Measurements from ENCODE around the gene AKT3.

The AKT3 gene

GRCh38 chr1:243642936-243643335 is 207.1 kb downstream of the AKT3 start:
- DNase-seq (ENCODE audit: low read depth), result no peak
- no peak overlapping the region for H3K4me3 ChIP-seq (ENCODE audit: low read depth, low read length)
- TF ChIP-seq CTCF (IDR thresholded peaks at IDR 0.05; ENCODE audit: insufficient read depth, low read depth, low read length, missing control alignments), result no peak

- DNase-seq (ENCODE audit: low read depth), result no peak
- H3K4me3 ChIP-seq (ENCODE audit: low read depth, low read length), result no peak overlapping the region
- TF ChIP-seq CTCF (IDR thresholded peaks at IDR 0.05; ENCODE audit: insufficient read depth, low read depth, low read length, missing control alignments), result no peak
These were observed 210.9 kb downstream of the AKT3 start for GRCh38 chr1:243639027-243639658.

GRCh38 chr1:243638186-243638585 is 211.9 kb downstream of the AKT3 start:
- TF ChIP-seq CTCF (IDR thresholded peaks at IDR 0.05; ENCODE audit: insufficient read depth, low read depth, low read length, missing control alignments), result no peak
- H3K4me3 ChIP-seq (ENCODE audit: low read depth, low read length), result no peak overlapping the region
- peak; percentile 2 for DNase-seq (ENCODE audit: low read depth)

GRCh38 chr1:243628476-243628907 is 221.6 kb downstream of the AKT3 start:
- TF ChIP-seq CTCF (IDR thresholded peaks at IDR 0.05; ENCODE audit: insufficient read depth, low read depth, low read length, missing control alignments), result no peak
- no peak for DNase-seq (ENCODE audit: low read depth)
- no peak overlapping the region for H3K4me3 ChIP-seq (ENCODE audit: low read depth, low read length)

- H3K4me3 ChIP-seq (ENCODE audit: low read depth, low read length), result no peak overlapping the region
- TF ChIP-seq CTCF (IDR thresholded peaks at IDR 0.05; ENCODE audit: insufficient read depth, low read depth, low read length, missing control alignments), result no peak
- no peak for DNase-seq (ENCODE audit: low read depth)
These were observed 226.2 kb downstream of the AKT3 start for GRCh38 chr1:243623841-243624240.

GRCh38 chr1:243621973-243622372 is 228.1 kb downstream of the AKT3 start:
- H3K4me3 ChIP-seq (ENCODE audit: low read depth, low read length), result no peak overlapping the region
- no peak for DNase-seq (ENCODE audit: low read depth)
- TF ChIP-seq CTCF (IDR thresholded peaks at IDR 0.05; ENCODE audit: insufficient read depth, low read depth, low read length, missing control alignments), result no peak

GRCh38 chr1:243620096-243620495 is 229.9 kb downstream of the AKT3 start:
- DNase-seq (ENCODE audit: low read depth), result no peak
- no peak overlapping the region for H3K4me3 ChIP-seq (ENCODE audit: low read depth, low read length)
- no peak for TF ChIP-seq CTCF (IDR thresholded peaks at IDR 0.05; ENCODE audit: insufficient read depth, low read depth, low read length, missing control alignments)
